Left ventricle myocardium inferior (tissue), 1 donor: ENCODE results near the gene CNTNAP1. TPM values are rescaled to one million over a fixed set of nuclear protein-coding genes. Genes with fewer than 3 reads are reported as not detected.

ENCODE experiments used
- DNase-seq: peaks from one replicate; pipeline ENCODE4 v3.0.0-alpha.2; 2020
- H3K27ac ChIP-seq: fragments of 200-600 bp; replicated peaks from 2 replicates; pipeline ENCODE4 v1.8.0; 2021
- H3K27me3 ChIP-seq: fragments of 200-600 bp; 2 replicates; pipeline ENCODE4 v1.8.0; 2021; ENCODE audit warnings: low read depth
- H3K36me3 ChIP-seq: fragments of 200-600 bp; 2 replicates; pipeline ENCODE4 v1.8.0; 2021
- H3K4me1 ChIP-seq: fragments of 200-600 bp; 2 replicates; pipeline ENCODE4 v1.8.0; 2021
- H3K4me3 ChIP-seq: fragments of 200-600 bp; 2 replicates; pipeline ENCODE4 v1.8.0; 2021; ENCODE audit warnings: mild to moderate bottlenecking, moderate library complexity
- H3K9me3 ChIP-seq: fragments of 200-600 bp; replicated peaks from 2 replicates; pipeline ENCODE4 v1.8.0; 2021
- CTCF ChIP-seq: fragments of 200-600 bp; IDR thresholded peaks from 2 replicates; pipeline ENCODE4 v1.8.0; 2021; ENCODE audit warnings: antibody characterized with exemption, mild to moderate bottlenecking, borderline replicate concordance
- intact Hi-C: fragments of 100-400 bp; cut with micrococcal nuclease; formaldehyde crosslinking; loops from one replicate; pipeline ENCODE4 v1.11.0; 2022
- total RNA-seq: library from RNA; stranded (reverse); fragmentation: NEBNext Ultra II Directional; extraction: Animal tissue kit (Norgen Biotek cat#: 25700); gene quantifications from one replicate; pipeline ENCODE4 v1.2.1, GENCODE V29; 2021
- donor health status: DM: no; HTN: yes; CAD: no; lungs with severe emphysema.

The CNTNAP1 gene
- total RNA-seq, 1 donor from 2014 or later = 4.2 TPM

GRCh38 chr17:42680331-42680808, 2.0 kb upstream of the CNTNAP1 start:
- intact Hi-C loops = no loop called here

GRCh38 chr17:42682722-42683403, 532 bp downstream of the CNTNAP1 start:
- H3K27ac ChIP-seq = peak overlapping the region; percentile 80
- intact Hi-C loops = no loop called here
- peaks cover 16% of the 10 kb centered on the region for H3K36me3 ChIP-seq
- no peaks in the 10 kb centered on the region for H3K9me3 ChIP-seq
- DNase-seq = no peak
- peaks cover 65% of the 10 kb centered on the region for H3K4me1 ChIP-seq
- H3K4me3 ChIP-seq = peak overlapping the region; percentile 70
- TF ChIP-seq CTCF = no peak
- no peaks in the 10 kb centered on the region for H3K27me3 ChIP-seq

More at GRCh38 chr17:42680331-42680808, 2.0 kb upstream of the CNTNAP1 start:
- H3K4me3 ChIP-seq = peak overlapping the region; percentile 98
- DNase-seq = no peak
- no peaks in the 10 kb centered on the region for H3K9me3 ChIP-seq
- peak overlapping the region; percentile 97 for H3K27ac ChIP-seq
- peaks cover 86% of the 10 kb centered on the region for H3K4me1 ChIP-seq
- H3K27me3 ChIP-seq = no peaks in the 10 kb centered on the region
- TF ChIP-seq CTCF = no peak
- H3K36me3 ChIP-seq = peaks cover 6% of the 10 kb centered on the region

GRCh38 chr17:42683407-42684034, 1.2 kb downstream of the CNTNAP1 start:
- Histone ChIP-seq H3K36me3 (peaks cover 16% of the 10 kb centered on the region), H3K27ac (peak overlapping the region; percentile 80), H3K27me3 (no peaks in the 10 kb centered on the region), H3K4me1 (peaks cover 59% of the 10 kb centered on the region), H3K9me3 (no peaks in the 10 kb centered on the region), H3K4me3 (peak overlapping the region; percentile 70)
- peak; percentile 53 for DNase-seq
- intact Hi-C loops = no loop called here
- TF ChIP-seq CTCF = no peak

- H3K36me3 ChIP-seq = peaks cover 16% of the 10 kb centered on the region
- intact Hi-C loops = no loop called here
- H3K27me3 ChIP-seq = no peaks in the 10 kb centered on the region
- no peak overlapping the region for H3K27ac ChIP-seq
- DNase-seq = no peak
- no peaks in the 10 kb centered on the region for H3K9me3 ChIP-seq
- H3K4me3 ChIP-seq = no peak overlapping the region
- no peak for TF ChIP-seq CTCF
- H3K4me1 ChIP-seq = peaks cover 44% of the 10 kb centered on the region
These were observed 2.7 kb downstream of the CNTNAP1 start for GRCh38 chr17:42684929-42685556.

GRCh38 chr17:42685831-42686230, 3.5 kb downstream of the CNTNAP1 start:
- intact Hi-C loops = no loop called here
- Histone ChIP-seq H3K9me3 (no peaks in the 10 kb centered on the region), H3K27ac (no peak overlapping the region), H3K36me3 (peaks cover 16% of the 10 kb centered on the region), H3K4me3 (no peak overlapping the region), H3K27me3 (no peaks in the 10 kb centered on the region), H3K4me1 (peaks cover 40% of the 10 kb centered on the region)
- TF ChIP-seq CTCF = no peak
- no peak for DNase-seq
